ENCODE data around the gene SLC35E1.

- TF ChIP-seq CTCF (IDR thresholded peaks at IDR 0.05; ENCODE audit: low read length) (no peak), EZH2 (optimal IDR thresholded peaks at IDR 0.05; ENCODE audit: low read depth, low read length) (no peak)
Observed at GRCh38 chr19:16566702-16567101, 5.5 kb downstream of the SLC35E1 start.

All from MM.1S (cell line).